Iris pigment epithelial cell (primary cell): Measurements from ENCODE around the gene ZCCHC14.
"Not testable (repeated sequence)": the region's sequence is repeated elsewhere in the genome, so short reads cannot be mapped to it uniquely, and the experiment has no call there.

Experiments
- DNase-seq: peaks from one replicate; pipeline ENCODE4 v3.0.0-alpha.2; 2011; ENCODE audit warnings: low read depth

Gene ZCCHC14

DNA sequence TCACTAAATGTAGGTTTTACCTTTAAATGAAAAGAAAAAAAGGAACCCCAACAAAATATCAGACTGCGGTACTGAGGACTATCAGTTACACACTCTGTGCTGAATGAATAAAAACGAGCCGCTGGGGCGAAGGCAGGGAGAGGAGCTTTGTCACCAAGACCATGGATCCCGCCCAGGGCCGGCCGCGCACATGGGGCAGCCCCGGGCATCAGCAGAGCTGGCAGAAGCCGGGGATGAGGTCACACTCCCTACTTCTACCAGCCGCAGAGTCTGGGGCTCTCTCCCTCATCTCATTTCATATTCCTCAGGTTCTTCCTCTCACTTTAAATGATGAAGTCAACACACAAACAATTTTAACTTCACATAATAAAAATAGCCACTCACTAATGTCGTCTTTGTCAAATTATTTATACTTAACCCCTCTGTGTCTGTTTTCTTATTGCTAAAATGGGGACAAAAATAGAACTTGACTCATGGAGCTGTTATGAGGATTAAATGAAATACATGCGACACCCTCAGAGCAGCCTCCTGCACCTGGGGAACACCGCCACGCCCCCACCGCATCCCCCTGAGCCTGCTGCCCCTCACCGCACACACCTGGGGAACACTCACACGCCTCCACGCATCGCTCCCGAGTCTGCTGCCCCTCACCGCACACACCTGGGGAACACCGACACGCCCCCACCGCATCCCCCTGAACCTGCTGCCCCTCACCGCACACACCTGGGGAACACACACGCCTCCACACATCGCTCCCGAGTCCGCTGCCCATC is 15.4 kb downstream of the ZCCHC14 start:
- DNase-seq: not testable (repeated sequence)

GRCh38 chr16:87474566-87474996 is 18.2 kb downstream of the ZCCHC14 start:
- DNase-seq: no peak

GRCh38 chr16:87474017-87474416 is 18.8 kb downstream of the ZCCHC14 start:
- no peak for DNase-seq

- no peak for DNase-seq
These were observed 19.9 kb downstream of the ZCCHC14 start for GRCh38 chr16:87472935-87473334.

DNA sequence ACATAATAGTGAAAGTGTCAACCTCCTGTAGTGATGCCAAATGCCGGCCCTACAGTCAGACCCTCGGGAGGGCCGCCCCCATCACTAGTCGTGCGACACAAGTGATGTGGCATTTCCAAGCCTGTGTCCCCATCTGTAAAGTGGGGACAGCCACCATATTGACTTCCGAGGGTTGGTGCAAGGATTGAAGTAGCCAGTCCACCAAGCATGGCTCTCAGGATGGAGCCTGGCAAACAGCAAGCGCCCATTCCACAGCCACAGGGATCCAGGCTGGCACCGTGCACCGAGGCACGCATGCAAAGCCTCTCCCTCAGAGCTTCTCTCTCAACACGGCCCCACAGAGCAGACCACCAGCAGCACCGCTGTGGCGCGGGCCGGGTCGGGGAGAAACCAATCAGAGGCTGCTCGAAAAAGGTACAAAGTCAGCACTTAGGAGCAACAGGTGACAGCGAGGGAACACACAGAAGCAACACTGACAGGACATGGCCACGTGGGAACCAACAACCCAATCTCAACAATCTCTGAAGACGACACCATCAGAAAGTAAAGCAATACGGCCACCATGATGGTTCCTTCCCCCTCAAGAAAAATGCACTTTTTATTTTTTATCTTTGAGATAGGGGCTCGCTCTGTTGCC is 20.6 kb downstream of the ZCCHC14 start:
- no peak for DNase-seq

GRCh38 chr16:87471278-87472141 is 21.3 kb downstream of the ZCCHC14 start:
- no peak for DNase-seq

- peak; percentile 65 for DNase-seq
These were observed 22.5 kb downstream of the ZCCHC14 start for GRCh38 chr16:87470332-87470731.

DNA sequence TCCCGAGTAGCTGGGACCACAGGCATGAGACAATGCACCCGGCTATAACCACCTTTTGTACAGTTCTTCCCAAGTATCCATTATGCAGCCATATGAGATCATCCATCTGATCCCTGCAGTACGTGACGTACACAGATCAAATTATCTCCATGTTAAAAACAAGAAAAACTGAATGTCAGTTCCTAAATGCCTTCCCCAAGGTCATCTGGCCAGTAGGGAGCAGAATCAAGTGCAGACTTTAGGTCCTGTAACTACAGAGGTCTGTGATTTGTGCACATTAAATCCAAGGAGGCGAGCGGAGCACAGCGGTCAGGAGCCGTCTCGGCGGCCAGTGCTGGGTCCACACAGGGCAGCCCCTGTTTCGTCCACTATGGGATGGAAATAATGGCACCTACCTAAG is 23.7 kb downstream of the ZCCHC14 start:
- DNase-seq: no peak

- DNase-seq: no peak
These were observed 24.3 kb downstream of the ZCCHC14 start for GRCh38 chr16:87468550-87468949.

DNA sequence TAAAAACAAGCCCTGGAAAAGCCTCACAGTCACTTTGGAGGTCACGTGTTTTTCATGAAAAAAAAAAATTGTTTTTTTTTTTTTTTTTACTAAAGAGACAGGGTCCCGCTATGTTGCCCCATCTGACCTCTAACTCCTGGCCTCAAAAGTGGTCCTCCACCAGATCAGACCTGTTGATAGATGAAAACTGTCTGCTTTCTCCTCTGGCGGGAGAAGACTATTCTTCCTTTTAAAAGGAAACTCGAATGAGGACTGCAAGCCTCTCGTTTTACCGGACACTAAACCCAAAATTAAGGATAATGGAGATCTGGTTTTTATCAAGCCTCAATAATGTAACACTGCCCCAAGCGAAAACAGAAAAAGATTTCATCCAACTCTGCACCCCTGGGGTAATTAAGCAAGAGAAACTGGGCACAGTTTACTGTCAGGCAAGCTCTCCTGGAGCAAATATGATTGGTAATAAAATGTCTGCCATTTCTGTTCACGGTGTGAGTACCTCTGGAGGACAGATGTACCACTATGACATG is 25.8 kb downstream of the ZCCHC14 start:
- no peak for DNase-seq

DNA sequence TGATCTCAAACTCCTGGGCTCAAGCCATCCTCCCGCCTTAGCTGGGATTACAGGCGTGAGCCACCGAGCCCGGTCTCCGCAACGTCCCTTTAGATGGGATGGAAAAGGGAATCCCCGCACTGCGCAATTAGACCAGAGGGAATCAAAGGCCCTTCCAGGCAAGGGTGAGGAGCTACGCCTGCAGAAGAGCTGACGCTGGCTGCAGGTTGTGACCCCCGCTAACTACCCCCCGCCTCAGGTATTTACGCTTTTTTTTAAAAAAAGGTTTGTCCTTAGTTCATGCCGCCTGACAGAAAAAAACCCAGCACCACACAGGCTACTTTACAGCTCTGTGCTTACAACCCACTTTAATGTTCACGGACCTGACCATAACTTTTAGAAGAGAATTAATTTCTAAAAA is 26.9 kb downstream of the ZCCHC14 start:
- no peak for DNase-seq

DNA sequence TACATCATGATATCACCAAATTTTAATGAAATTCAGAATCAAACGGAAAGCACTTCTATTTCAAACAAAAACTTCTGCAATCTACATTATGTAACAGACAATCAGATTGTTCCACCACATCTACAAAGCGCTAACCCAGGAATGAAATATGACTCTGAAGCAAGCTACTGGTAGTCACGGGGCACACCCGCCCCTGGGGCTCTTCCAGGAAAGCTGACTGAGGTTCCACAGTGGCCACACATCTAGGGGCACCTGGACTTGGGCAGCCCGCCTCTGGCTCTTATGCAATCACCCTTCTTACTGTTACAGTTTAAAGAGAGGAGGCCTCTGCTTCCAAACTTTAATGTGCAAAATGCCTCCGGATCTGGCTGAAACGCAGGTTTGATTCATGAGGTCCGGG is 27.5 kb downstream of the ZCCHC14 start:
- peak; percentile 89 for DNase-seq

DNA sequence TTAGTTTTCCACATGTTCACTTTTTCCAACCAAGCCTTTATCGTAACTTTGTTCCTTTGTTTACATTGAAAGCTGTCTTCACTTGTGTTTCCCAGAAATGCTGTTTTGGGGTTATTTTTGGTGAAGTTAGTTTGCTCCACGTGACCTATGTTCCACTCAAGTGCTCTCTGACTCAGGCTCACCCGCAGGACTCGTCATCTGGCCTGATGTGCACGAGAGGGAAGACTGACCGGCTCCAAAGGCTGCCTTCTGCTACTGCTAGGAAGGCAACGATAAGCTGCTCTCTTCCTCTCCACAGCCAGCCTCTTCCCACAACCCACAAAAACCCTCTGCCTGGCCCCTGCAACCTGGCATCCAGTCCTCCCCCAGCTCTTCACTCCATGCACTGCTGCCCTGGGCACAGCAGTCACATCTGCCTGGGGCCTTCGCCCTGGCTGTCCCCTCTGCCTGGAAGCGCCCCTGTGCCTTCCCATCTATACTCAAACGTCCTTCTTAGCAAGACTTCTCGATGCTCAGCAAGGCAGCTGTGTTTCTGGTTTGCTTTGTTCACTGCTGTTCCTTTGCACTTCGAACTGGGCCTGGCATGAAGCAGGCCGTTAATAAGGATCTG is 28.0 kb downstream of the ZCCHC14 start:
- peak; percentile 92 for DNase-seq

GRCh38 chr16:87463722-87464690 is 28.8 kb downstream of the ZCCHC14 start:
- peak; percentile 88 for DNase-seq

GRCh38 chr16:87461466-87461991 is 31.3 kb downstream of the ZCCHC14 start:
- DNase-seq: peak; percentile 39

- no peak for DNase-seq
These were observed 31.9 kb downstream of the ZCCHC14 start for GRCh38 chr16:87460936-87461335.

- no peak for DNase-seq
These were observed 33.0 kb downstream of the ZCCHC14 start for GRCh38 chr16:87459833-87460232.

GRCh38 chr16:87459027-87459426 is 33.8 kb downstream of the ZCCHC14 start:
- no peak for DNase-seq

DNA sequence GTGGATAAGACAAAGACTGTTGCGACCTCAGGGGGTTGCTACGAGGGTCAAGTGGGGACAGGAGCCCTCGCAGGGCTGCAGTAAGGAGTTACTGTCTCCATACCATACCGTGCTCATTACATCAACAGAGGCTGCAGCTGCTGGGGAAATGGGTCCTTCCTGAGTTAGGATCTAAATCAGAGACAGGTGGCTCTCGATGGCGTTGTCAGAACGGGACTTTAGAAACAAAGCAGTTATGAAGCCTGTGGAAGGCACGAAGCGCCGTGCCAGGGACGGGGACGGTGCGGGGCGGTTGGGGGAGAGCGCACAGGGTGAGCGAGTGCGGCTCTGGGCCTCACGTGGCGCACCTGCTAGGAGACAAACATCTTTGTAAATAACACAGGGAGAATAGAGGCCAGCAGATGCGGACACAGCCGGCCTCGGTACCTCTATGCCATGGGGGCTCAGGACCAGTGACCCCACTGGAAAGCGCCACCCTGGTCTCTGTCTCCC is 34.4 kb downstream of the ZCCHC14 start:
- DNase-seq: no peak

- peak; percentile 97 for DNase-seq
These were observed 35.0 kb downstream of the ZCCHC14 start for GRCh38 chr16:87457709-87458423.
